OCI-LY3 (cell line): ENCODE data around the gene CRTC1.

Experiments used
- CTCF ChIP-seq: fragments of 200-600, 300-600 bp; sonication (generic); IDR thresholded peaks from 2 replicates; pipeline ENCODE4 v1.5.1; 2014; ENCODE audit warnings: antibody characterized with exemption, low read length, low read depth
- EZH2phosphoT487 ChIP-seq: fragments of 200-600 bp; shearing (Covaris generic); IDR thresholded peaks from 2 replicates; pipeline ENCODE4 v1.6.1; 2018; ENCODE audit warnings: antibody characterized with exemption, mixed run types, low read depth

- TF ChIP-seq CTCF, result no peak
- no peak for TF ChIP-seq EZH2phosphoT487
Observed at GRCh38 chr19:18737954-18738351, 54.5 kb downstream of the CRTC1 start.
